HG03025 (cell line): ENCODE measurements around the gene SIGMAR1.
A peak's percentile ranks its signal among the peaks of the same experiment; 100 is the strongest.

Experiments
- ATAC-seq: cut with Tn5 transposase; IDR thresholded peaks from one replicate; pipeline ENCODE4 v1.9.1; 2021; ENCODE audit warnings: mild to moderate bottlenecking, moderate library complexity; ENCODE audit not compliant: unreplicated experiment, low FRiP score

Gene SIGMAR1

GRCh38 chr9:34633851-34634550, 3.6 kb downstream of the SIGMAR1 start:
- no peak for ATAC-seq

- no peak for ATAC-seq
These were observed 4.4 kb downstream of the SIGMAR1 start for GRCh38 chr9:34633166-34633565.

- ATAC-seq, result no peak
These were observed 7.0 kb downstream of the SIGMAR1 start for GRCh38 chr9:34630402-34631154.

- ATAC-seq, result no peak
These were observed 8.1 kb downstream of the SIGMAR1 start for GRCh38 chr9:34629491-34629808.

GRCh38 chr9:34628656-34629490, 8.7 kb downstream of the SIGMAR1 start, which contains the start of gene ARID3C:
ARID3C (minus strand) TSS chr9:34629066; CDS start chr9:34628014, 1,052 bp downstream.
- no peak for ATAC-seq

GRCh38 chr9:34627716-34628655, 9.6 kb downstream of the SIGMAR1 start:
- ATAC-seq, result no peak

GRCh38 chr9:34625186-34625486, 12.5 kb downstream of the SIGMAR1 start:
- ATAC-seq, result no peak

GRCh38 chr9:34624475-34625185, 13.0 kb downstream of the SIGMAR1 start:
- no peak for ATAC-seq

GRCh38 chr9:34623374-34624235, 14.0 kb downstream of the SIGMAR1 start:
- no peak for ATAC-seq

- peak; percentile 99 for ATAC-seq
These were observed 17.3 kb downstream of the SIGMAR1 start, which contains the start of gene DCTN3 for GRCh38 chr9:34620061-34620994. DCTN3 (minus strand) TSS chr9:34620495; CDS start chr9:34620464, 31 bp downstream.

- no peak for ATAC-seq
These were observed 22.5 kb downstream of the SIGMAR1 start for GRCh38 chr9:34615132-34615531.

GRCh38 chr9:34612788-34613390, 24.7 kb downstream of the SIGMAR1 start:
- peak; percentile 45 for ATAC-seq

- ATAC-seq, result peak; percentile 88
These were observed 25.5 kb downstream of the SIGMAR1 start, which contains the start of gene RPP25L for GRCh38 chr9:34611811-34612787. RPP25L (minus strand) TSS chr9:34612097; CDS start chr9:34611296, 801 bp downstream.

GRCh38 chr9:34611251-34611810, 26.3 kb downstream of the SIGMAR1 start:
- peak; percentile 1 for ATAC-seq

- no peak for ATAC-seq
These were observed 27.0 kb downstream of the SIGMAR1 start for GRCh38 chr9:34610434-34611206.
